ENCODE measurements around the gene ADGRD1. TPM values are rescaled to one million over a fixed set of nuclear protein-coding genes. Genes with fewer than 3 reads are reported as not detected.

Gene ADGRD1
- total RNA-seq, 1 donor from 2014 or later: 0.47 TPM

DNA sequence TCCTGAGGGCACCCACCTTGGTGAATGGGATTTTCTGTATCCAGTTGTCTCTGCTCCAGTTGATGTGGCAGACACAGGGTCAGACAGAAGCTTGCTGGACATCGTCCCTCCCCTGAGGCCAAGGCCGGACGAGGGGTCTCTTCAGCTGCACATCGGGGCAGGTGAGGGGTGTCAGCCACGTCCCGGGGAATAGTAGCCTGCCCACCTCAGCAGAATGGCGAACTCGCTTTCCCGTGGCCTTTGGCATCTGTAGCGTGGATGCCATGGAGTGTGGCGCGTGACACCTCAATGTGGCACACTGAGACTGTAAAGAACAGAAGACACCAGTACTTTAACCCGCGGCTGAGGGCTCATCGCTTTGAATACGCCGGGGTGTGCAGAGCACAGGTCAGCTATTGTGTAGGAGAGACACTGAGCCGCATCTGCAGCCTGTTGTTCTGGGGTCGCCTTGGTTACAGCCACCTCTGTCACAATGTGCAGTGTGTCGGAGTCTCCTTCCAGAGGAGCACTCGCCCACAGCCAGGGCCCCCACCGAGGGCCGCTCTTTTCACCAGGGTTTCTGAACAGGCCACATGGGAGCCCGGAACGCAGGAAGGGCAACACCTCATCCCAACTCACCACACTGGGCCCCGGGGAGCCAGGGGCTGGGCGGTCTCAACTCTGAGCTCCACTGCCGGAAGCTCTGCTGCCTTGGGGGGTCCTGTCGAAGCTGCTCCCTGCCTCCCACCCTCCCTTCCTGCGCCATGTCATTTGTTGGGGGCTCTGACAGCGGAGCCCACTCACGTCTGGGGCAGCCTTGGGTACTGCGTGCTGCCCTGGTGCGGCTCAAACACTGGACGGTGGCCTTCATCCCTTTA lies 77.0 kb downstream of the ADGRD1 start:
- ChIA-PET POLR2A (no interaction called here), CTCF (no interaction called here)
- H3K4me3 Mint-ChIP-seq: no peak overlapping the region
- DNase-seq (no peak), ATAC-seq (ENCODE audit: low read depth) (no peak)
- H3K27me3 Mint-ChIP-seq: no peaks in the 10 kb centered on the region
- H3K36me3 Mint-ChIP-seq (ENCODE audit: low read depth): no peaks in the 10 kb centered on the region
- H3K27ac Mint-ChIP-seq: no peak overlapping the region
- intact Hi-C loops (cut with micrococcal nuclease): no loop called here
- TF ChIP-seq, protein P1, sequence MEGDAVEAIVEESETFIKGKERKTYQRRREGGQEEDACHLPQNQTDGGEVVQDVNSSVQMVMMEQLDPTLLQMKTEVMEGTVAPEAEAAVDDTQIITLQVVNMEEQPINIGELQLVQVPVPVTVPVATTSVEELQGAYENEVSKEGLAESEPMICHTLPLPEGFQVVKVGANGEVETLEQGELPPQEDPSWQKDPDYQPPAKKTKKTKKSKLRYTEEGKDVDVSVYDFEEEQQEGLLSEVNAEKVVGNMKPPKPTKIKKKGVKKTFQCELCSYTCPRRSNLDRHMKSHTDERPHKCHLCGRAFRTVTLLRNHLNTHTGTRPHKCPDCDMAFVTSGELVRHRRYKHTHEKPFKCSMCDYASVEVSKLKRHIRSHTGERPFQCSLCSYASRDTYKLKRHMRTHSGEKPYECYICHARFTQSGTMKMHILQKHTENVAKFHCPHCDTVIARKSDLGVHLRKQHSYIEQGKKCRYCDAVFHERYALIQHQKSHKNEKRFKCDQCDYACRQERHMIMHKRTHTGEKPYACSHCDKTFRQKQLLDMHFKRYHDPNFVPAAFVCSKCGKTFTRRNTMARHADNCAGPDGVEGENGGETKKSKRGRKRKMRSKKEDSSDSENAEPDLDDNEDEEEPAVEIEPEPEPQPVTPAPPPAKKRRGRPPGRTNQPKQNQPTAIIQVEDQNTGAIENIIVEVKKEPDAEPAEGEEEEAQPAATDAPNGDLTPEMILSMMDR (IDR thresholded peaks at IDR 0.05): no peak
- H3K9me3 Mint-ChIP-seq: no peaks in the 10 kb centered on the region
- H3K4me1 Mint-ChIP-seq: no peaks in the 10 kb centered on the region

DNA sequence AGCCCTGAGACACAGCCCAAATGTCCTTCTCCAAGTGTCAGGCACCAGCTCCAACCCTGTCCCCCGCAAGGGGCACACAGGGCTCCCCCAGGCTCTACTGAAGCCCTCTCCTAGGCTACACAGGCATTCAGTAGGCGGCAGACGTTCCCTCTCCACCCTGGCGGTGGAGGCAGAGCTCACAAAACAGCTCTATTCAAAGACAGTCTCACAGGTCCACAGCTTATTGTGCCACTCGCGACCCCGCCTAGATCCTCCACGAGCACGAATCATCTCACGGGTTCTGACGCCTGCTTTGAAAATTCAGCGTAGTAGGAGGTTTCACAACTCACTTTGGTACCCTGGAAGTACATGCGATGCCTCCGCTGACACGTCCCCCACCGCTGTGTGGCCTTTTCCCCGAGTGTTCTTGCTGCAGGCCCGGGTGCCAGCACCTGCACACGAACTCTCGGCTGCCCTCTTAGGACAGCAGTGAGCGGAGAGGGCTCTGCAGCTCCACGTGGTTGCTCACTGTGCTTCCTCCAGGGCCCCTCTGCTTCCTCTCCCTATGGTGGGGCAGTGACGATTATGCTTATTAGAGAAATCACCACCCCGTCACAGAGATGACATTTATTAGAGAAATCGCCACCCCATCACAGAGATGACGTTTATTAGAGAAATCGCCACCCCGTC lies 78.5 kb downstream of the ADGRD1 start:
- Mint-ChIP-seq H3K4me1 (no peaks in the 10 kb centered on the region), H3K36me3 (ENCODE audit: low read depth) (no peaks in the 10 kb centered on the region), H3K4me3 (no peak overlapping the region), H3K27me3 (no peaks in the 10 kb centered on the region), H3K27ac (no peak overlapping the region), H3K9me3 (peaks cover 5% of the 10 kb centered on the region)
- intact Hi-C loops (cut with micrococcal nuclease): no loop called here
- POLR2A ChIA-PET: no interaction called here
- TF ChIP-seq, protein P1 (IDR thresholded peaks at IDR 0.05): no peak
- CTCF ChIA-PET: no interaction called here
- DNase-seq: no peak
- ATAC-seq (ENCODE audit: low read depth): no peak

DNA sequence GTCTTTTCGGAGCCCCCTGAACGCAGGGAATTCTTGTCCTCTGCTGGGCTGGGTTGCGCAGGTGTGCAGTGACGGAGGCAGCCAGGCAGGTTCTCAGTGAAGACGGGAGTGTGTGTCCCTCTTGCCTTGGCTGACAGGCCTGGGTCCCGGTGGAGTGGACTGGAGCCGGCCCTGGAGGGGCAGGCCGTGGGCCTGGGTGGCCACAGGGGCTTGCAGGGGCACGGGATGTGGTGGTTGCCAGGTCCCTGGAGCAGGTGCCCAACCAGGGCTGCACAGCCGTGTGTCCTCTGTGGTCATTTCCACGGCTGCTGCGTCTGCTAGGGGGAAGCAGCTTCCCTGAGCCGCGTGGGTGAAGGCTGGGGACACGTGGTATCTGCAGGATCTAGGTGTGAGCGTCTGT lies 79.8 kb downstream of the ADGRD1 start:
- Mint-ChIP-seq H3K27ac (no peak overlapping the region), H3K9me3 (peaks cover 6% of the 10 kb centered on the region), H3K27me3 (no peaks in the 10 kb centered on the region), H3K4me1 (no peaks in the 10 kb centered on the region), H3K36me3 (ENCODE audit: low read depth) (no peaks in the 10 kb centered on the region), H3K4me3 (no peak overlapping the region)
- CTCF ChIA-PET: no interaction called here
- POLR2A ChIA-PET: no interaction called here
- intact Hi-C loops (cut with micrococcal nuclease): no loop called here
- TF ChIP-seq, protein P1 (IDR thresholded peaks at IDR 0.05): no peak
- no peak for DNase-seq
- ATAC-seq (ENCODE audit: low read depth): no peak

- Mint-ChIP-seq H3K36me3 (ENCODE audit: low read depth) (no peaks in the 10 kb centered on the region), H3K9me3 (peaks cover 6% of the 10 kb centered on the region), H3K27ac (no peak overlapping the region), H3K4me1 (no peaks in the 10 kb centered on the region), H3K27me3 (no peaks in the 10 kb centered on the region), H3K4me3 (no peak overlapping the region)
- TF ChIP-seq, protein P1 (IDR thresholded peaks at IDR 0.05): no peak
- intact Hi-C loops (cut with micrococcal nuclease): no loop called here
- ATAC-seq (ENCODE audit: low read depth) (no peak), DNase-seq (no peak)
- POLR2A ChIA-PET: no interaction called here
- CTCF ChIA-PET: no interaction called here
Measured at GRCh38 chr12:131033886-131034482, 80.3 kb downstream of the ADGRD1 start.

DNA sequence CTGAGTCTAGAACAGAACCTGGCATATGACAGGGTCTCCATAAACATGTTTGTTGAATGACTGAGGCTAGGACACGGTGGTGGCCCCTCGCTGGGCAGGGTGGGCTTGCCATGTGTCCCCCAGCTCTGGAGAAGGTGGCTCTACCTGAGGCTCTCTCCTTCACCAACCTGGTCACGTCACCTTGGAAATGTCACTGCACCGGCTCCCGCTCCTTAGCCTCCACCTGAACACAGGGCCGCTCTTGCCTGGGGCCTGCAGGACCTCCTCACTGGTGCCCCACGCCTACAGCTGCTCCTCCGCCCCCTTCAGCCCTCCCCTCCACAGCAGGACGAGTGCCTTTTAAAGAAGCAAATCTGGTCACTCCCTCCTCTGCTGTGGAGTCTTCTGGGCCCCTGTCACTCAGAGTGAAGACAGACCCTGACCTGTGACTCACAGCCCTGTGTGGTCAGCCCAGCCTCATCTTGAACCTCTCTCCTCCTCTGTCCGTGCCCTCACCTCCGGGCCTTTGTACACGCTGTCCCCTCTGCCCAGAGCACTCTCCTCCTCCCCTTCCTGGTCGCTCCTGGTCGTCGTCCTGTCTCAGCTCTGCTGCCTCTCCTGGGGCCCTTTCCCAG lies 81.0 kb downstream of the ADGRD1 start:
- DNase-seq: no peak
- intact Hi-C loops (cut with micrococcal nuclease): no loop called here
- H3K36me3 Mint-ChIP-seq (ENCODE audit: low read depth): no peaks in the 10 kb centered on the region
- ChIA-PET POLR2A (no interaction called here), CTCF (no interaction called here)
- no peaks in the 10 kb centered on the region for H3K27me3 Mint-ChIP-seq
- no peak overlapping the region for H3K27ac Mint-ChIP-seq
- TF ChIP-seq, protein P1 (IDR thresholded peaks at IDR 0.05): no peak
- H3K4me3 Mint-ChIP-seq: no peak overlapping the region
- peaks cover 6% of the 10 kb centered on the region for H3K9me3 Mint-ChIP-seq
- ATAC-seq (ENCODE audit: low read depth): no peak
- no peaks in the 10 kb centered on the region for H3K4me1 Mint-ChIP-seq

Measured in activated B cell treated with CpG ODN at 0.5 μM for 24 hours (primary cell).